Stimulated activated CD8-positive, alpha-beta memory T cell treated with anti-CD3 and anti-CD28 coated beads, Interleukin-4, amount 100 ng/mL, for 4 hours (primary cell): Measurements from ENCODE around the gene MRPL55.

Experiments used
- DNase-seq, 2 donors: peaks; one replicate each; pipeline ENCODE4 v3.0.0-alpha.2; 2020; ENCODE audit warnings: low read depth in 2 of 2, low spot score in 1 of 2

Gene MRPL55

GRCh38 chr1:228072658-228073043, 36.4 kb downstream of the MRPL55 start:
- no peak for DNase-seq

- no peak for DNase-seq
These were observed 37.1 kb downstream of the MRPL55 start for GRCh38 chr1:228071839-228072657.

- no peak for DNase-seq
These were observed 38.2 kb downstream of the MRPL55 start for GRCh38 chr1:228070851-228071250.

GRCh38 chr1:228070173-228070572, 38.9 kb downstream of the MRPL55 start:
- DNase-seq = no peak

GRCh38 chr1:228068359-228068758, 40.7 kb downstream of the MRPL55 start:
- DNase-seq = no peak

GRCh38 chr1:228066891-228067654, 42.0 kb downstream of the MRPL55 start:
- DNase-seq = no peak

GRCh38 chr1:228066416-228066815, 42.7 kb downstream of the MRPL55 start:
- no peak for DNase-seq

GRCh38 chr1:228065543-228066347, 43.4 kb downstream of the MRPL55 start:
- DNase-seq = no peak

GRCh38 chr1:228064741-228065542, 44.2 kb downstream of the MRPL55 start:
- DNase-seq = no peak

GRCh38 chr1:228064296-228064695, 44.8 kb downstream of the MRPL55 start:
- DNase-seq = no peak

- no peak for DNase-seq
These were observed 45.6 kb downstream of the MRPL55 start for GRCh38 chr1:228063251-228064191.

- no peak for DNase-seq
These were observed 46.3 kb downstream of the MRPL55 start for GRCh38 chr1:228062812-228063211.

GRCh38 chr1:228062085-228062791, 46.9 kb downstream of the MRPL55 start:
- no peak for DNase-seq

- DNase-seq = no peak
These were observed 47.6 kb downstream of the MRPL55 start for GRCh38 chr1:228061411-228062084.

- DNase-seq = no peak
These were observed 48.5 kb downstream of the MRPL55 start for GRCh38 chr1:228060458-228061190.

GRCh38 chr1:228059634-228060457, 49.3 kb downstream of the MRPL55 start:
- DNase-seq = peak in 1 of 2 donors; percentile 43
